Activated naive CD4-positive, alpha-beta T cell treated with anti-CD3 and anti-CD28 coated beads for 36 hours (primary cell): ENCODE results near the gene BRD8. TPM values are rescaled to one million over a fixed set of nuclear protein-coding genes. Genes with fewer than 3 reads are reported as not detected.
"Not testable (repeated sequence)": the region's sequence is repeated elsewhere in the genome, so short reads cannot be mapped to it uniquely, and the experiment has no call there.

ENCODE experiments used
- CTCF ChIA-PET: fragments of 350-600 bp; sonication (Branson Sonifier 250); formaldehyde crosslinking; loops from one replicate; lab custom pipeline; 2021; ENCODE audit warnings: antibody characterized with exemption; lab: Charles Lee
- DNase-seq: peaks from one replicate; pipeline ENCODE4 v3.0.0-alpha.2; 2020
- H3K27ac Mint-ChIP-seq: one replicate; pipeline ENCODE4 v1.8.0; 2021; ENCODE audit warnings: mild to moderate bottlenecking, mixed read lengths
- H3K27me3 Mint-ChIP-seq: one replicate; pipeline ENCODE4 v1.8.0; 2021; ENCODE audit warnings: low read depth, mixed read lengths
- H3K36me3 Mint-ChIP-seq: one replicate; pipeline ENCODE4 v1.8.0; 2021; ENCODE audit warnings: low read depth, mixed read lengths
- H3K4me1 Mint-ChIP-seq: one replicate; pipeline ENCODE4 v1.8.0; 2021; ENCODE audit warnings: low read depth, mixed read lengths
- H3K4me3 Mint-ChIP-seq: one replicate; pipeline ENCODE4 v1.8.0; 2021; ENCODE audit warnings: mild to moderate bottlenecking, moderate library complexity, mixed read lengths
- H3K9me3 Mint-ChIP-seq: one replicate; pipeline ENCODE4 v1.8.0; 2021; ENCODE audit warnings: mixed read lengths
- intact Hi-C: fragments of 100-400 bp; cut with micrococcal nuclease; formaldehyde crosslinking; loops from one replicate; pipeline ENCODE4 v1.15.1; 2023
- total RNA-seq, 2 experiments: library from RNA; stranded (reverse); gene quantifications; one replicate each; pipeline ENCODE4 v1.2.3, GENCODE V29; 2021

BRD8 gene
- total RNA-seq, 2 experiments from 2014 or later = 94.8 to 95.6 TPM

- H3K4me1 Mint-ChIP-seq, intact Hi-C loops, H3K27me3 Mint-ChIP-seq, H3K4me3 Mint-ChIP-seq, H3K27ac Mint-ChIP-seq, H3K9me3 Mint-ChIP-seq, DNase-seq: not testable (repeated sequence)
- CTCF ChIA-PET = interaction anchor here (0.6 kb wide), 1 partner anchor 101 kb away, joined by 6 read pairs; no protein-coding TSS in a partner anchor
- peaks cover 27% of the 10 kb centered on the region for H3K36me3 Mint-ChIP-seq
Observed at GRCh38 chr5:138155977-138156376, 22.5 kb downstream of the BRD8 start.

- no peaks in the 10 kb centered on the region for H3K4me1 Mint-ChIP-seq
- H3K9me3 Mint-ChIP-seq = no peaks in the 10 kb centered on the region
- intact Hi-C loops = no loop called here
- H3K27me3 Mint-ChIP-seq = no peaks in the 10 kb centered on the region
- CTCF ChIA-PET = interaction anchor here (0.6 to 0.8 kb wide), 2 partner anchors 31 to 254 kb away, joined by 3 to 5 read pairs; no protein-coding TSS in a partner anchor
- DNase-seq = no peak
- no peaks in the 10 kb centered on the region for H3K36me3 Mint-ChIP-seq
- H3K4me3 Mint-ChIP-seq = no peak overlapping the region
- no peak overlapping the region for H3K27ac Mint-ChIP-seq
Observed at GRCh38 chr5:138149530-138149929, 28.9 kb downstream of the BRD8 start.

- intact Hi-C loops = no loop called here
- Mint-ChIP-seq H3K9me3 (no peaks in the 10 kb centered on the region), H3K4me1 (no peaks in the 10 kb centered on the region), H3K27ac (no peak overlapping the region), H3K27me3 (no peaks in the 10 kb centered on the region), H3K4me3 (no peak overlapping the region), H3K36me3 (no peaks in the 10 kb centered on the region)
- no peak for DNase-seq
- CTCF ChIA-PET = interaction anchor here (0.6 kb wide), 3 partner anchors 30 to 254 kb away, joined by 3 to 5 read pairs (median 5); partner anchors contain the start of gene KIF20A
Observed at GRCh38 chr5:138148811-138149210, 29.6 kb downstream of the BRD8 start.

- H3K9me3 Mint-ChIP-seq, H3K4me3 Mint-ChIP-seq, intact Hi-C loops, H3K36me3 Mint-ChIP-seq, DNase-seq, H3K4me1 Mint-ChIP-seq, H3K27me3 Mint-ChIP-seq, H3K27ac Mint-ChIP-seq: not testable (repeated sequence)
- CTCF ChIA-PET = interaction anchor here (1.6 to 2.6 kb wide), 2 partner anchors 10 to 108 kb away, joined by 4 to 11 read pairs; no protein-coding TSS in a partner anchor
Observed at GRCh38 chr5:138143578-138143977, 34.9 kb downstream of the BRD8 start.

GRCh38 chr5:138141734-138142133, 36.7 kb downstream of the BRD8 start:
- no peak for DNase-seq
- H3K27ac Mint-ChIP-seq = no peak overlapping the region
- CTCF ChIA-PET = interaction anchor here (0.7 to 0.8 kb wide), 2 partner anchors 66 to 105 kb away, joined by 3 read pairs; no protein-coding TSS in a partner anchor
- no peaks in the 10 kb centered on the region for H3K36me3 Mint-ChIP-seq
- H3K27me3 Mint-ChIP-seq = peaks cover 8% of the 10 kb centered on the region
- intact Hi-C loops = no loop called here
- no peak overlapping the region for H3K4me3 Mint-ChIP-seq
- peaks cover 4% of the 10 kb centered on the region for H3K4me1 Mint-ChIP-seq
- no peaks in the 10 kb centered on the region for H3K9me3 Mint-ChIP-seq

GRCh38 chr5:138140268-138140667, 38.2 kb downstream of the BRD8 start:
- H3K36me3 Mint-ChIP-seq = no peaks in the 10 kb centered on the region
- no peak overlapping the region for H3K4me3 Mint-ChIP-seq
- no peaks in the 10 kb centered on the region for H3K9me3 Mint-ChIP-seq
- H3K27me3 Mint-ChIP-seq = peaks cover 13% of the 10 kb centered on the region
- H3K27ac Mint-ChIP-seq = no peak overlapping the region
- intact Hi-C loops = no loop called here
- DNase-seq = no peak
- CTCF ChIA-PET = interaction anchor here (0.5 to 1.7 kb wide), 4 partner anchors 63 to 104 kb away, joined by 3 to 8 read pairs (median 6); no protein-coding TSS in a partner anchor
- peaks cover 4% of the 10 kb centered on the region for H3K4me1 Mint-ChIP-seq

- no peak for DNase-seq
- no peak overlapping the region for H3K4me3 Mint-ChIP-seq
- H3K9me3 Mint-ChIP-seq = no peaks in the 10 kb centered on the region
- H3K27ac Mint-ChIP-seq = no peak overlapping the region
- intact Hi-C loops = loop anchor here (10.0 kb wide), 1 partner anchor 475 kb away; no protein-coding TSS in a partner anchor
- H3K27me3 Mint-ChIP-seq = peaks cover 13% of the 10 kb centered on the region
- CTCF ChIA-PET = interaction anchor here (1.2 to 1.7 kb wide), 3 partner anchors 62 to 104 kb away, joined by 5 to 8 read pairs (median 6); no protein-coding TSS in a partner anchor
- H3K4me1 Mint-ChIP-seq = peaks cover 4% of the 10 kb centered on the region
- no peaks in the 10 kb centered on the region for H3K36me3 Mint-ChIP-seq
Observed at GRCh38 chr5:138139781-138140090, 38.7 kb downstream of the BRD8 start.

- peaks cover 4% of the 10 kb centered on the region for H3K4me1 Mint-ChIP-seq
- no peaks in the 10 kb centered on the region for H3K9me3 Mint-ChIP-seq
- H3K36me3 Mint-ChIP-seq = no peaks in the 10 kb centered on the region
- intact Hi-C loops = loop anchor here (10.0 kb wide), 1 partner anchor 474 kb away; no protein-coding TSS in a partner anchor
- peaks cover 13% of the 10 kb centered on the region for H3K27me3 Mint-ChIP-seq
- peak; percentile 7 for DNase-seq
- H3K27ac Mint-ChIP-seq = no peak within 1 kb of the TSS
- no peak within 1 kb of the TSS for H3K4me3 Mint-ChIP-seq
- CTCF ChIA-PET = interaction anchor here (1.7 kb wide), 2 partner anchors 61 to 70 kb away, joined by 6 to 8 read pairs; no protein-coding TSS in a partner anchor
Observed at GRCh38 chr5:138138949-138139780, 39.3 kb downstream of the BRD8 start, which contains the start of gene NME5. Gene NME5 (minus strand): TSS chr5:138139428. CDS start chr5:138138780, 648 bp downstream.

GRCh38 chr5:138132543-138132942, 45.9 kb downstream of the BRD8 start:
- CTCF ChIA-PET = interaction anchor here (0.7 to 4.5 kb wide), 13 partner anchors 40 to 497 kb away, joined by 3 to 78 read pairs (median 6); no protein-coding TSS in a partner anchor
- Mint-ChIP-seq H3K36me3 (no peaks in the 10 kb centered on the region), H3K4me3 (no peak overlapping the region), H3K27me3 (peaks cover 6% of the 10 kb centered on the region), H3K27ac (no peak overlapping the region), H3K9me3 (no peaks in the 10 kb centered on the region), H3K4me1 (peaks cover 2% of the 10 kb centered on the region)
- intact Hi-C loops = loop anchor here (2.0 to 10.0 kb wide), 2 partner anchors 468 to 504 kb away; no protein-coding TSS in a partner anchor
- DNase-seq = no peak

GRCh38 chr5:138129347-138129746, 49.1 kb downstream of the BRD8 start:
- Mint-ChIP-seq H3K36me3 (no peaks in the 10 kb centered on the region), H3K4me1 (peaks cover 2% of the 10 kb centered on the region), H3K4me3 (no peak overlapping the region), H3K27ac (no peak overlapping the region), H3K27me3 (peaks cover 2% of the 10 kb centered on the region), H3K9me3 (no peaks in the 10 kb centered on the region)
- no peak for DNase-seq
- intact Hi-C loops = no loop called here
- CTCF ChIA-PET = interaction anchor here (0.6 to 3.0 kb wide), 3 partner anchors 50 to 460 kb away, joined by 3 to 22 read pairs (median 5); no protein-coding TSS in a partner anchor

GRCh38 chr5:138128334-138128733, 50.1 kb downstream of the BRD8 start:
- CTCF ChIA-PET = interaction anchor here (0.6 to 3.0 kb wide), 2 partner anchors 51 to 388 kb away, joined by 3 to 22 read pairs; no protein-coding TSS in a partner anchor
- H3K27me3 Mint-ChIP-seq = no peaks in the 10 kb centered on the region

GRCh38 chr5:138115254-138115653, 63.2 kb downstream of the BRD8 start:
- CTCF ChIA-PET = interaction anchor here (0.7 kb wide), 1 partner anchor 32 kb away, joined by 4 read pairs; no protein-coding TSS in a partner anchor
- H3K27me3 Mint-ChIP-seq = no peaks in the 10 kb centered on the region

More at GRCh38 chr5:138128334-138128733, 50.1 kb downstream of the BRD8 start:
- Mint-ChIP-seq H3K27ac (no peak overlapping the region), H3K36me3 (no peaks in the 10 kb centered on the region), H3K4me3 (no peak overlapping the region), H3K9me3 (no peaks in the 10 kb centered on the region), H3K4me1 (peaks cover 2% of the 10 kb centered on the region)
- no peak for DNase-seq
- intact Hi-C loops = no loop called here

More at GRCh38 chr5:138115254-138115653, 63.2 kb downstream of the BRD8 start:
- Mint-ChIP-seq H3K9me3 (no peaks in the 10 kb centered on the region), H3K4me3 (no peak overlapping the region), H3K27ac (no peak overlapping the region), H3K36me3 (no peaks in the 10 kb centered on the region), H3K4me1 (no peaks in the 10 kb centered on the region)
- intact Hi-C loops = no loop called here
- no peak for DNase-seq
